Heart left ventricle (tissue), 13 donors: ENCODE data around the gene ST6GALNAC4.

Experiments
- CTCF ChIP-seq, 12 donors: fragments of 200-600 bp; sonication (generic) in 4 of 12; IDR thresholded peaks; one replicate each; pipeline versions ENCODE4 v1.5.0 to v1.8.0; 2018 to 2022; ENCODE audit warnings: antibody characterized with exemption in 12 of 12, mild to moderate bottlenecking in 5 of 12
- POLR2A ChIP-seq, 2 donors: fragments of 450-650 bp; IDR thresholded peaks; one replicate each; pipeline ENCODE4 v1.6.1; 2017; ENCODE audit warnings: antibody characterized with exemption in 2 of 2, mild to moderate bottlenecking in 2 of 2, moderate library complexity in 2 of 2
- donor health status: ischemic (EF 13 %, LVEDD 7.1; RV severe dilation, severe dysfunction).
- donor health status: DM: no; HTN: yes; CAD: no.
- donor health status: DM: no; HTN: no; CAD: no.
- donor health status: ischemic (EF 25% LVEDD 6.9; RV normal size, moderate dysfunction).
- donor health status: ischemic (EF 25% LVEDD 5.7; RV mildly dilated, moderate dysfunction).
- donor health status: ischemic (EF 35%, LVEDD 5.7; RV mildly dilated, moderate dysfunction).
- donor health status: nonischemic (EF 11% LVEDD 7.7; RV severe dilation, severe dysfunction).
- donor health status: DM: yes; HTN: yes; CAD: no.
- donor health status: PGD.
- donor health status: ischemic (EF 29% LVEDD 5.4; RV normal size, mild dysfunction).
- donor health status: nonischemic (EF 23%, LVEDD 6.1; RV moderate dilation, normal function).

GRCh38 chr9:127910613-127911205 lies 6.1 kb downstream of the ST6GALNAC4 start:
- TF ChIP-seq CTCF (IDR thresholded peaks at IDR 0.05) (peak in 1 of 12 donors; percentile 9), POLR2A (IDR thresholded peaks at IDR 0.05) (no peak)
